ENCODE data around the gene MOSPD3. TPM values are rescaled to one million over a fixed set of nuclear protein-coding genes. Genes with fewer than 3 reads are reported as not detected.

MOSPD3 gene
- total and polyA plus RNA-seq, 2 of the 13 experiments (the other 11 are each of a cell fraction or from before 2014, with no cell fraction given) = 7.6 to 8.8 TPM

DNA sequence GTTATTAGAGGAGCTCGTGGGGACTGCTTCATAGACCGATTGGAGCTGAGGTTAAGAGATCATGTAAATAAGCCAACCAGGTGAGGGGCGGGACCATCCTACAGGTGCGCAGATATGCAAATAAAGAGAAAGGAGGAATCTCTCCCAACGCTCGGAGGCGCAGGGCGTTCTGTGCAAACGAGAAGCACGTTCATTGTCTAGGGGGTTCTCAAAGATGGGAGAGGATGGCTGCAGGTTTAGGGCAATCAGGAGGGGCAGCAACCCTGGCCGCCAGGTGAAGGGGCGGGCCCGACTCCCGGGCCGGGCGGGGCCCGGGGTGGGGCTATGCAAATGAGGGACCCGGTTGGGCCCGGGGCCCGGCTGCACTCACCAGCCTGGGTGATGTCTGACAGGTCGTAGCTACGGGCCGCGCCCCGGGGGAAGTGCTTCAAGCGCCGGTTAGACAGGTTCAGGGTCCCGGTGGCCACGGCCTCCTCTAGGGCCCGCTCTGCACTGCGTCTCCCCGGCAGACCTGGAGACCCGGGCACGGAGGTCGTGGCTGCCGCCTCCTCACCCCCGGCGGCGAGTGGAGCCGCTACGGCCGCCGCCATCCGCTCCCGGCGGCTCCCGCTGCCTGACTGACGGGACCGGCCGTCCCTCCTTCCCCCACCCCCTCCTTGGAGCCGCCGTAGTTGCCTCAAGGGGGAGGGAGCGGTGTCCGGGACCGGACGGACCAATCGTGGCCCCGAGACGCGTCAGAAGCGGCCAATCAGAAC, 26.7 kb upstream of the MOSPD3 start, which contains the start of gene LRCH4 (continued):
- TF ChIP-seq, protein P1, sequence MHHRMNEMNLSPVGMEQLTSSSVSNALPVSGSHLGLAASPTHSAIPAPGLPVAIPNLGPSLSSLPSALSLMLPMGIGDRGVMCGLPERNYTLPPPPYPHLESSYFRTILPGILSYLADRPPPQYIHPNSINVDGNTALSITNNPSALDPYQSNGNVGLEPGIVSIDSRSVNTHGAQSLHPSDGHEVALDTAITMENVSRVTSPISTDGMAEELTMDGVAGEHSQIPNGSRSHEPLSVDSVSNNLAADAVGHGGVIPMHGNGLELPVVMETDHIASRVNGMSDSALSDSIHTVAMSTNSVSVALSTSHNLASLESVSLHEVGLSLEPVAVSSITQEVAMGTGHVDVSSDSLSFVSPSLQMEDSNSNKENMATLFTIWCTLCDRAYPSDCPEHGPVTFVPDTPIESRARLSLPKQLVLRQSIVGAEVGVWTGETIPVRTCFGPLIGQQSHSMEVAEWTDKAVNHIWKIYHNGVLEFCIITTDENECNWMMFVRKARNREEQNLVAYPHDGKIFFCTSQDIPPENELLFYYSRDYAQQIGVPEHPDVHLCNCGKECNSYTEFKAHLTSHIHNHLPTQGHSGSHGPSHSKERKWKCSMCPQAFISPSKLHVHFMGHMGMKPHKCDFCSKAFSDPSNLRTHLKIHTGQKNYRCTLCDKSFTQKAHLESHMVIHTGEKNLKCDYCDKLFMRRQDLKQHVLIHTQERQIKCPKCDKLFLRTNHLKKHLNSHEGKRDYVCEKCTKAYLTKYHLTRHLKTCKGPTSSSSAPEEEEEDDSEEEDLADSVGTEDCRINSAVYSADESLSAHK (CRISPR knock-in tag; IDR thresholded peaks at IDR 0.05; ENCODE audit: borderline replicate concordance) = 0 out of 2 replicates have a peak, but pooled peaks have one; percentile 37
- TF ChIP-seq TMF1 (CRISPR knock-in tag; IDR thresholded peaks at IDR 0.05; ENCODE audit: low read depth) = peak; percentile 55; the same call in 1 of the 2 replicates
- no peak for TF ChIP-seq ZNF17 (CRISPR knock-in tag; IDR thresholded peaks at IDR 0.05)
- TF ChIP-seq, protein P2, sequence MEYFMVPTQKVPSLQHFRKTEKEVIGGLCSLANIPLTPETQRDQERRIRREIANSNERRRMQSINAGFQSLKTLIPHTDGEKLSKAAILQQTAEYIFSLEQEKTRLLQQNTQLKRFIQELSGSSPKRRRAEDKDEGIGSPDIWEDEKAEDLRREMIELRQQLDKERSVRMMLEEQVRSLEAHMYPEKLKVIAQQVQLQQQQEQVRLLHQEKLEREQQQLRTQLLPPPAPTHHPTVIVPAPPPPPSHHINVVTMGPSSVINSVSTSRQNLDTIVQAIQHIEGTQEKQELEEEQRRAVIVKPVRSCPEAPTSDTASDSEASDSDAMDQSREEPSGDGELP (IDR thresholded peaks at IDR 0.05; ENCODE audit: borderline replicate concordance, low read depth) = no peak
- TF ChIP-seq ZNF772 (CRISPR knock-in tag; IDR thresholded peaks at IDR 0.05) = peak; percentile 81; the same call in 1 of the 2 replicates
- 0 out of 2 replicates have a peak, but pooled peaks have one; percentile 42 for TF ChIP-seq ZNF737 (CRISPR knock-in tag; IDR thresholded peaks at IDR 0.05; ENCODE audit: borderline replicate concordance)
- peak; percentile 57; the same call in 1 of the 2 replicates for TF ChIP-seq SRY (CRISPR knock-in tag; IDR thresholded peaks at IDR 0.05)
- peak; percentile 41; the same call in 1 of the 2 replicates for TF ChIP-seq ZNF777 (CRISPR knock-in tag; IDR thresholded peaks at IDR 0.05)
- TF ChIP-seq MED13 (CRISPR knock-in tag; IDR thresholded peaks at IDR 0.05) = peak; percentile 67; the same call in 1 of the 2 replicates
- no peak for TF ChIP-seq ZNF781 (CRISPR knock-in tag; IDR thresholded peaks at IDR 0.05; ENCODE audit: borderline replicate concordance, not compliant biosample characterization)
- peak; percentile 65 for TF ChIP-seq ZFY (CRISPR knock-in tag; IDR thresholded peaks at IDR 0.05)
- no peak for TF ChIP-seq ATF1 (CRISPR knock-in tag; IDR thresholded peaks at IDR 0.05)
- TF ChIP-seq ZNF773 (CRISPR knock-in tag; IDR thresholded peaks at IDR 0.05; ENCODE audit: borderline replicate concordance) = no peak
- TF ChIP-seq MAFF (IDR thresholded peaks at IDR 0.05; ENCODE audit: low read depth, low read length) = no peak
- peak; percentile 86 for TF ChIP-seq IKZF5 (CRISPR knock-in tag; IDR thresholded peaks at IDR 0.05)
- 0 out of 2 replicates have a peak, but pooled peaks have one; percentile 16 for TF ChIP-seq ZNF891 (CRISPR knock-in tag; IDR thresholded peaks at IDR 0.05)
- TF ChIP-seq MXD3 (CRISPR knock-in tag; IDR thresholded peaks at IDR 0.05) = peak; percentile 65; the same call in 1 of the 2 replicates
- peak; percentile 74; the same call in 1 of the 2 replicates for TF ChIP-seq FOXC1 (CRISPR knock-in tag; IDR thresholded peaks at IDR 0.05; ENCODE audit: borderline replicate concordance)
- TF ChIP-seq ZNF550 (CRISPR knock-in tag; IDR thresholded peaks at IDR 0.05; ENCODE audit: borderline replicate concordance) = no peak
- TF ChIP-seq, protein P3, sequence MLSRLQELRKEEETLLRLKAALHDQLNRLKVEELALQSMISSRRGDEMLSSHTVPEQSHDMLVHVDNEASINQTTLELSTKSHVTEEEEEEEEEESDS (CRISPR knock-in tag; IDR thresholded peaks at IDR 0.05; ENCODE audit: borderline replicate concordance) = peak; percentile 99
- TF ChIP-seq LCORL (IDR thresholded peaks at IDR 0.05) = no peak
- peak; percentile 33; the same call in 1 of the 2 replicates for TF ChIP-seq LCORL (CRISPR knock-in tag; IDR thresholded peaks at IDR 0.05)
- TF ChIP-seq KDM6A (CRISPR knock-in tag; IDR thresholded peaks at IDR 0.05; ENCODE audit: low read depth) = no peak
- TF ChIP-seq ZNF124 (CRISPR knock-in tag; IDR thresholded peaks at IDR 0.05) = 0 out of 2 replicates have a peak, but pooled peaks have one; percentile 31
- no peak for TF ChIP-seq RELA (CRISPR knock-in tag; IDR thresholded peaks at IDR 0.05)
